ENCODE measurements around the gene QPRT.
"Not testable (repeated sequence)": the region's sequence is repeated elsewhere in the genome, so short reads cannot be mapped to it uniquely, and the experiment has no call there.

QPRT gene

GRCh38 chr16:29678691-29679267, at the start of gene QPRT:
Gene QPRT (plus strand): TSS chr16:29679180. CDS start chr16:29679198, 18 bp downstream.
- no peak for DNase-seq

DNA sequence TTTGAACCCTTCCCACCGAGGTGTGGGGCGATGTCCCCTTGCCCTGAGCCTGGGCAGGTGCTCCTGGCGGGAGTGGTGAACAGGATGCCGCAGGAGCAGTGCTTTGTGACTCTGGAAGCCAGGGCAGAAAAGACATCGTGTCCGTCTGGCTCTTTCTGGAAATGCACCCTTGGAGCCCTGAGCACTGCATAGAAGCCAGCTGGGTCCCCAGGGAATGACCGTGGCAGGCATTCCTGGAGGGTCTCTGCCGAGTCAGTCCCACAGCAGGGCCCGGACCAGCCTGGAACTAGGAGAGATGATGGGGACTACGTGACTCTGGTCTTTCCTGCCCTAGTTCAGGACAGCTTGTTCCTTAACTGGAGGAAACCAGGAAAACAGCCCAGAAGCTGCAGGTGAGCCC, 49.7 kb upstream of the QPRT start:
- not testable (repeated sequence) for DNase-seq

GRCh38 chr16:29631658-29632057, 47.3 kb upstream of the QPRT start:
- DNase-seq = not testable (repeated sequence)

DNA sequence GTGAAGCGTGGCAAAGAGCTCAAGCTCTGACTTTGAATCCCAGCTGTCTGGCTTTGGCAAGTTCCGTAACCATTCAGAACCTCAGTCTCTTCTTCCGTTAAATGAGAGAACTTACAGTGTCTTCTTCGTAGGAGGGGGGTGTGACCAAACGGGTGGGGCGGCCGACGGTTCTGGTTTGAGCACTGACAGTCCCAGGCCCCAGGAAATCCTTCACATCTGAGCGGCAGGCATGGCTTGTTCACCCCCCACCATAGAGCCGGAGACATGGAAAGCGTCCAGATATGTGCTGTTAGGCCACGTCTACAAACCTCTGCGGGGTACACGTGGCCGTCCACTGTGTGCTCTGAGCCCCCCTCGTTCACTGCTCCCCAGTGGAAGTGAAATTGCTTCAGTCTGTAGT, 43.1 kb upstream of the QPRT start:
- DNase-seq = not testable (repeated sequence)

- DNase-seq = not testable (repeated sequence)
Observed at GRCh38 chr16:29636368-29636767, 42.6 kb upstream of the QPRT start.

DNA sequence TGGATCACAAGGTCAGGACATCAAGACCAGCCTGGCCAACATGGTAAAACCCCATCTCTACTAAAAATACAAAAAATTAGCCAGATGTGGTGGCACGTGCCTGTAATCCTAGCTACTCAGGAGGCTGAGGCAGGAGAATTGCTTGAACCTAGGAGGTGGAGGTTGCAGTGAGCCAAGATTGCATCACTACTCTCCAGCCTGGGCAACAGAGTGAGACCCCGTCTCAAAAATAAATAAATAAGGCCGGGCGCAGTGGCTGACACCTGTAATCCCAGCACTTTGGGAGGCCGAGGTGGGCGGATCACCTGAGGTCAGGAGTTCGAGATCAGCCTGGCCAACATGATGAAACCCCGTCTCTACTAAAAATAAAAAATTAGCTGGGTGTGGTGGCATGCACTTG, 40.2 kb upstream of the QPRT start:
- DNase-seq = not testable (repeated sequence)

GRCh38 chr16:29641561-29641960, 37.4 kb upstream of the QPRT start:
- DNase-seq = no peak

- DNase-seq = no peak
Observed at GRCh38 chr16:29643596-29643995, 35.4 kb upstream of the QPRT start.

- no peak for DNase-seq
Observed at GRCh38 chr16:29644338-29644857, 34.6 kb upstream of the QPRT start.

DNA sequence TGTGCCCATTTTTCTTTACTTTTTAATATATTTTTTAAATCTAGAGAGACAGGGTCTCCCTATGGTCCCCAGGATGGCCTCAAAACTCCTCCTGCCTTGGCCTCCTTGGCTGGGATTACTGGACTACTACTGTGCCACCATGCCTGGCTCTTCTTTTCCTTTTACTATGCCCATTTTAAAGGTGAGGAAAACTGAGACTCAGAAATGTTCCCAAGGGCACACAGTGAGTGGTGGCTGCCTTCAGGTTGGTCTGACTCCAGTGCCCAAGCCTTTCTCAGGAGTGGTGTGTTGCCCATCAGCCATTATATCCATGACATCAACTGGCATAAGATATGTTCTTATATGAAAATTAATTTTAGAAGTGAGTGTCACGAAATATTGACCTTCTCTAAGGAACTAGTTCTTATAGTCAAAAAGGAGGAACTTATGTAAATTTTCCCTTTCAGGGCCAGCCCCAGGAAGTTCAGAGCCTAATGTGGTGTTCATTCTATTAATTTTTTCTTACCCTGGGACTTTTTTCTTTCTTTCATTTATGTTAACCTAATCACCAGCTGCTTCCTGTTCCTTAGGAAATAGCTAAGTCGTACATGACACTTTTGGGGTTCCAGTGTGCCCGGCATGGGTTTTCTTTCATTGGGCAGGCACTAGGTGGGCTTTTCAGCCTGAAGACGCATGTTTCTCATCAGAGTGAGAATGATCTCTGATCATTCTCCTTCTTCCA, 33.8 kb upstream of the QPRT start:
- DNase-seq = no peak

DNA sequence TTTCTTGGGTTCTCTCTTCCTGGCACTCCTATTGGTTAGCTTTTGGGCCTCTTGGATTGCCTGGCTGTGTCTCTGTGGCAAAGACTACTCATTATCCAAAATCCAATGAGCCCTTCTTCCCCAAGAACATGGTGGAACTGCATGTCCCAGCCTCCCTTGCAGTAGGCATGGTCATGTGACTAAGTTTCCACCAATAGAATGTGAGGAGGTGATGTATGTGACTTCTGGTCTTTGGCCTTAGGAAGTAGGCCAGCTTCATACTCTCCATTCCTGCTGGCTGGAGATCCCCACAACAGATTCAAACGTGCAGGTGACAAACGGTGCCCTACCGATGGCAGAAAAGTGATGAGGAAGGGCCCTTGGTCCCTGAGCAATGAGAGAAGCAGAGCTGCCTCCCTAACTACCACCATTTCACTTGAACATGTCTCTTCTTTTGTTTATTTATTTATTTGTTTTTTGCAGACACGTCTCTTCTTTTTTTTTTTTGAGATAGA, 33.2 kb upstream of the QPRT start:
- DNase-seq = no peak

GRCh38 chr16:29646947-29647346, 32.0 kb upstream of the QPRT start:
- DNase-seq = no peak

DNA sequence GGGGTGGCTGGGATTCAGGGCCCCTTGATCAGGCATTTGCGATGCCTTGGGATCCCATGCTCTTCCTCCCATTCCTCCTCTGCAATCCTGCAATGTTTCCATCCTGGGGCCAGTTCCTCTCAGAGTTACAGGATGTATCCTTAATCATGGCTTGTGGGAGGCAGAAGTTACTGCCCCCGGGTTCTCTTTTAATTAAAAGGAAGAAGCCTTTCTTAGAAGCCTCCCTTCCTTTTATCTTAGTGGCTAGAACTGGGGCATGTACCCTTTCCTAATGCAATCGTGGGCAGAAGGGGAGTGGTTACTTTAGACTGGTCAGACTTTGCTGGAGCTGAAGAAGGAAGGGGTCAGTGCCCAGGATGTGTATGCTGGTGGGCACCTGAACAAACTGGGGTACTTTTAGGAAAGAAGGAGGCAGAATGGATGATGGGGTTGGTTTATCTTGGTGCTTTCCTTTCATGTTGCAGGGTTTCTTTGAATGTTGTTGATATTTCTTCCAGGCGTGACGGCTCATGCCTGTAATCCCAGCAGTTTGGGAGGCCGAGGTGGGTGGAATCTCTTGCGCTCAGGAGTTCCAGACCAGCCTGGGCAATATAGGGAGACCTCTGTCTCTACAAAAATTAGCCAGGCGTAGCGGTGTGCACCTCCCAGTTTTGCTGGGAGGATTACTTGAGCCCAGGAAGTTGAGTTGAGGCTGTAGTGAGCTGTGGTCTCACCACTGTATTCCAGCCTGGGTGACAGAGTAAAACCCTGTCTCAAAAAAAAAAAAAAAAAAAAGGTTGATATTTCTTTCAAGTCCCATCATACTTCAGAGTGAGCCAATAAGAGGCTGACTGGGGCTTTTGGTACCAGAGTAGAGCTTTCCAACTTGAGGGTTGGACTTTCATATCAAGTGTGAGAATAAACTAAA, 29.1 kb upstream of the QPRT start:
- no peak for DNase-seq

- no peak for DNase-seq
Observed at GRCh38 chr16:29650771-29651170, 28.2 kb upstream of the QPRT start.

- DNase-seq = no peak
Observed at GRCh38 chr16:29651774-29652349, 27.1 kb upstream of the QPRT start.

- no peak for DNase-seq
Observed at GRCh38 chr16:29653471-29653870, 25.5 kb upstream of the QPRT start.

DNA sequence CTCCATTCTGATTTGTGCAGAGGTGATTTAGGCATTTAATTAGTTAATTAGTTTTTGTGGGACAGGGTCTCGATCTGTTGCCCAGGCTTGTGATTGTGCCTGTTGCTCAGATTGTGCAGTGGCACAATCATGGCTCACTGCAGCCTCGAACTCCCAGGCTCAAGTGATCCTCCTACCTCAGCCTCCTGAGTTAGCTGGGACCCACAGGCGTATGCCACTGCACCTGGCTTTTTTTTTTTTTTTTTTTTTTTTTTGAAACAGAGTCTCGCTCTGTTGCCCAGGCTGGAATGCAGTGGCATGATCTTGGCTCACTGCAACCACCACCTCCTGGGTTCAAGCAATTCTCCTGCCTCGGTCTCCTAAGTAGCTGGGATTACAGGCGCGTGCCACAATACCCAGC, 25.1 kb upstream of the QPRT start:
- DNase-seq = not testable (repeated sequence)

DNA sequence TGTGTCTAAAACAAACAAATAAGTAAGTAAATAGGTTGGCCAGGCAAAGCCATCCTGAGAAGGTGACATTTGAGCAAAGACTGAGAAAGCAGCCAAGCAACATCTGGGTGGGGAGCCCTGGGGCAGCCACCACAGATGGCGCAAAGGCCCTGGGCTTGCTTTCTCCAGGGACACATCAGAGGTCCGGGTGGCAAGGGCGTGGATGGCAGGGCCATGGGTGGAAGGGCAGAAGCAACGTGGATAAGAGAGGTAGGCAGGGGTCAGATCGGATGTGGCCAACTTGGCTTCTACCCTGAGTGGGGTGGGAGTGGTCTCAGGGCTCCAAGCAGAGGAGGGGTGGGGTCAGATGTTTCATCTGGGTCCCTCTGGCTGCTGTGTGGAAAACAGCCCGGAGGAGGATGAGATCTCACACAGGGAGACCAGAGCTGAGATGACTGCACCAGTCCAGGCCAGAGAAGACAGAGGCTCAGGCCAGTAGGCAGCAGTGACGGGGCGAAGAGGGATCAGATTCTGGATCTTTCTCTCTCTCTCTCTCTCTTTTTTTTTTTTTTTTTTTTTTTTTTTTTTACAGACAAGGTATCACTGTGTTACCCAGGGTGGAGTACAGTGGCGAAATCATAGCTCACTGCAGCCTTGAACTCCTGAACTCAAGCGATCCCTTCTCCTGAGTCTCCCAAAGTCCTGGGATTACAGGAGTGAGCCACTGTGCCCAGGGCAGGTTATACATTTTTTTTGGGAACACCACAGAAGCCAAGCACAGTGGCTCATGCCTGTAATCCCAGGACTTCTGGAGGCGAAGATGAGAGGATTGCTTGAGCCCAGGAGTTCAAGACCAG, 22.1 kb upstream of the QPRT start:
- DNase-seq = no peak

DNA sequence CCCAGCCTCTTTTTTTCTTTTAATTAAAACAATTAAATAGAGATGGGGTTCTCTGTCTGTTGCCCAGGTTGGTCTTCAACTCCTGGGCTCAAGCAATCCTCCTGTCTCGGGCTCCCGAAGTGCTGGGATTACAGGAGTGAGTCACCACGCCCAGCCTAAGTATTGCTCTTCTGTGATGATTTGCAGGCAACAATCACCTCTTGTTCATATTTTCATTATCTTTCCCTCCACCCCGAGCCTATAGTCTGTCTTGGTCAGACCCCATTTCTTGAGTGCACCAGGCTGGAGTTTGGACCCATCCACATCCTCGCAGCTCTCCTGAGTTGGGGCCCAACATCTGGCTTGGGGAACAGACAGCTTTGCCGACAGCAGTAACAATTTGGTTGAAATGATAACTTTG, 20.3 kb upstream of the QPRT start:
- no peak for DNase-seq

DNA sequence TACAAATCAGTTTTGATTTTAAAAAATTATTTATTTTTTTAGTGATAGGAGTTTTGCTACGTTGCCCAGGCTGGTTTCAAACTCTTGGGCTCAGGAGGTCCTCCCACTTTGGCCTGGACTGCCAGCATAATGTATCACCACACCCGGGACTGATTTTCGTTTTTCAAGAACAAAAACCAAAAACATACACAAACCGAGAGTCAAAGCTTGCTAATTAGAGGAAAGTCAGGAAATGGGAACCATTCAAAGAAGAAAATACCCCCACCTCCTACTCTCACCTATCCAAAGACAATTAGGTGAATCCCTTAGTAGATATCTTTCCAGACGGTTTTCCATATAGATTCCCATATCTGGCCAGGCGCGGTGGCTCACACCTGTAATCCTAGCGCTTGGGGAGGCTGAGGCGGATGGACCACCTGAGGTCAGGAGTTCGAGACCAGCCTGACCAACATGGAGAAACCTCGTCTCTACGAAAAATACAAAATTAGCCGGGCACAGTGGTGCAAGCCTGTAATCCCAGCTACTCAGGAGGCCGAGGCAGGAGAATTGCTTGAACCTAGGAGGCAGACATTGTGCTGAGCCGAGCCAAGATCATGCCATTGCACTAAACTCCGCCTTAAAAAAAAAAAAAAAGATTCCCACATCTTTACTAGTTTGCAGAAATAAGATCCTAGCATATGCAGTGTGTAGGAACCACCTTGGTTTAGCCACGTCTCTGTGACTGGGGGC, 16.8 kb upstream of the QPRT start:
- no peak for DNase-seq

DNA sequence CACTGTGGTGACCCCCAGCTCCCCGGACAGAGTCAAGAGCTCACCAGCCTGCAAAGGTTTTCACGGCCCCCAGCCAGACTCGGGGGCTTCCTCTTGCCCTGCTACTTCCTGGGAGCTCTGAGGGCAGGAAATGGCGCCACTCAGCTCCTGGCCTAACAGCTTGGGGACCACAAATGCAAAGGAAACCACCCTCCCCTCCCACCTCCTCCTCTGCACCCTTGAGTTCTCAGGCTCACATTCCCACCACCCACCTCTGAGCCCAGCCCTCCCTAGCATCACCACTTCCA, 16.3 kb upstream of the QPRT start:
- no peak for DNase-seq

Measured in NCI-H2171 (cell line).